Upper lobe of left lung (tissue), 6 donors: Measurements from ENCODE around the gene NEURL4. TPM values are rescaled to one million over a fixed set of nuclear protein-coding genes. Genes with fewer than 3 reads are reported as not detected.

Experiments used
- ATAC-seq, 2 donors: fragments of 200-7000 bp; cut with Tn5 transposase; one replicate each; pipeline ENCODE4 v1.9.1; 2022; ENCODE audit warnings: mild to moderate bottlenecking in 2 of 2, moderate library complexity in 2 of 2; ENCODE audit not compliant: low FRiP score in 2 of 2
- DNase-seq, 2 donors: peaks; one replicate each; pipeline ENCODE4 v3.0.0-alpha.2; 2019 to 2020
- H3K27ac ChIP-seq, 4 donors: fragments of 200-600 bp; sonication (generic); one replicate each; pipeline ENCODE4 v1.5.1; 2016 to 2019
- H3K27me3 ChIP-seq, 4 donors: fragments of 200-600 bp; sonication (generic); one replicate each; pipeline ENCODE4 v1.5.1; 2017 to 2019
- H3K36me3 ChIP-seq, 4 donors: fragments of 200-600 bp; sonication (generic); one replicate each; pipeline ENCODE4 v1.5.1; 2016 to 2019
- H3K4me1 ChIP-seq, 4 donors: fragments of 200-600 bp; sonication (generic); one replicate each; pipeline ENCODE4 v1.5.1; 2018 to 2019
- H3K4me3 ChIP-seq, 4 donors: fragments of 200-600 bp; sonication (generic); one replicate each; pipeline ENCODE4 v1.5.1; 2017 to 2019; ENCODE audit warnings: mild to moderate bottlenecking in 2 of 4, moderate library complexity in 1 of 4
- H3K9me3 ChIP-seq, 4 donors: fragments of 200-600 bp; sonication (generic); one replicate each; pipeline ENCODE4 v1.5.1; 2018 to 2019
- EP300 ChIP-seq, 4 donors: sonication (generic); formaldehyde crosslinking; IDR thresholded peaks; one replicate each; pipeline ENCODE4 v1.5.1; 2017; ENCODE audit warnings: antibody characterized with exemption in 4 of 4, control low read depth in 2 of 4
- POLR2A ChIP-seq, 4 donors: fragments of 450-650 bp; IDR thresholded peaks; one replicate each; pipeline ENCODE4 v1.5.1; 2016 to 2017; ENCODE audit warnings: antibody characterized with exemption in 4 of 4, mild to moderate bottlenecking in 2 of 4
- POLR2AphosphoS5 ChIP-seq, 2 donors: sonication (generic); formaldehyde crosslinking; IDR thresholded peaks; one replicate each; pipeline ENCODE4 v1.5.1; 2017; ENCODE audit warnings: antibody characterized with exemption in 2 of 2
- WGBS, 2 donors: methylation state at CpG; one replicate each; pipeline ENCODE4 v1.1.5; 2017 to 2018; 5-methylcytosine and 5-hydroxymethylcytosine counted together
- total RNA-seq, 6 donors: library from RNA; depleted of rRNA in 4 of 6; stranded (reverse); fragments of >200 nt in 4 of 6; gene quantifications; one replicate each; pipeline versions ENCODE4 v1.1.0 to v1.2.1, GENCODE V29; 2016 to 2021
- TF ChIP-seq, protein P1 (sequence below), 6 experiments: fragments of 450-650 bp in 4 of 6; fragments of 200-600 bp in 2 of 6; sonication (generic) in 2 of 6; IDR thresholded peaks; one replicate each; pipeline ENCODE4 v1.5.1; 2016 to 2019; ENCODE audit warnings: antibody characterized with exemption in 6 of 6
- donor health status: DM: no; HTN: no; CAD: no; lungs with moderate emphysema.
- donor health status: DM: no; HTN: yes; CAD: no; lungs with severe emphysema.

Gene NEURL4
- total RNA-seq, 6 donors from 2014 or later, result 14.2 to 77.5 (median 37.5) TPM

DNA sequence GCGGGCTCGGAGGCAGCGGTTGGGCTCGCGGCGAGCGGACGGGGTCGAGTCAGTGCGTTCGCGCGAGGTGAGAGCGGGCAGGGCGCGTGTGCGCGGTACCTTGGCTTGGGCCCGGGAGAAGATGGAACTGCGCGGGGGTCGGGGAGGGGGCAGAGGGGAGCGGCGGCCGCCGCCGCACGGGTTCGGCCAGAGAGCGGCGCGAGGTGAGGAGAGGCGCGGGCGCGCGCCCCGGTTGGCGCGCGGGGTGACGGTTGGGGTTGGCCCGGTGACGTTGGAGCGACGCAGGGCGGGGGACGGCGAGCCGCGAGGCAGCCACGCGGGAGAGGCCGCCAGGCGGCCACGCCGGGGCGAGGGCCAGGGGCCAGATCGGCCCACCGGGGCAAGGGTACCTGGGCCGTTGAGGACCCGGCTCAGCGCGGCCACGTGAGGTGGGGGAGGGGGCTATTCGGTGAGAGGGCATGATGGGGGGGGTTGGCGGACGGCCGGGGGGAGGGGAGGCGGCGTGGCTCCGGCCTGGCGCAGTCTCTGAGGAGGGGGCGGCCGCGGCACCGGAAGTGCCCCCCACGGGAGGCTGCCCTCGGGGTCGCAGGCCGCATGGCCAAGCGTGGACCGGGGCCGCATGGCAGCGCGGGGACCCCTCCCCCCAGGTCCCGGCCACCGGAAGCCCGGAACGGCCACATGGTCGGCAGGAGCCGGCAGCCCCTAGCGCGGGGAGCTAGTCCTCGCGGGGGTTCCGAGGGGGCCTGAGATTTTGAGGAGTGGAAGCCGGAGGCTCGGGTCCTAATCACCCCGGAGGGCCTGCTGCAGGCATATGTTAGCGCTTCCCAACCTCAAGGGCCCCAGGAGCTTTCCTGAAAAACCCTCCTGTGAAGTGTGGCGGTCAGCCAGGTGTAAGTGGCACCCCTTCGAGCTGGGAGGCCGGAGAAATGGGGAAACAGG is 21.2 kb downstream of the NEURL4 start:
- WGBS, 2 donors, result 0% methylated on average over 14 to 63 of the region's 104 CpGs
- H3K27ac ChIP-seq, result peak overlapping the region; percentile 97 to 100 (median 98)
- ATAC-seq, result peak in 1 of 2 donors; percentile 47

GRCh38 chr17:7306911-7307685 is 22.0 kb downstream of the NEURL4 start, which contains the start of gene EIF5A:
Gene EIF5A (plus strand): TSS chr17:7307628. CDS start chr17:7309636, 2,008 bp downstream.
- H3K27me3 ChIP-seq, result no peaks in the 10 kb centered on the region
- 0% methylated on average over 63 to 64 of the region's 64 CpGs for WGBS, 2 donors
- peak within 1 kb of the TSS; percentile 90 to 100 (median 99) for H3K4me3 ChIP-seq
- TF ChIP-seq POLR2AphosphoS5 (IDR thresholded peaks at IDR 0.05) (peak; percentile 83 to 88), POLR2A (IDR thresholded peaks at IDR 0.05) (peak in 3 of 4 donors; percentile 57 to 92 (median 85)), EP300 (IDR thresholded peaks at IDR 0.05) (no peak)
- TF ChIP-seq, protein P1, sequence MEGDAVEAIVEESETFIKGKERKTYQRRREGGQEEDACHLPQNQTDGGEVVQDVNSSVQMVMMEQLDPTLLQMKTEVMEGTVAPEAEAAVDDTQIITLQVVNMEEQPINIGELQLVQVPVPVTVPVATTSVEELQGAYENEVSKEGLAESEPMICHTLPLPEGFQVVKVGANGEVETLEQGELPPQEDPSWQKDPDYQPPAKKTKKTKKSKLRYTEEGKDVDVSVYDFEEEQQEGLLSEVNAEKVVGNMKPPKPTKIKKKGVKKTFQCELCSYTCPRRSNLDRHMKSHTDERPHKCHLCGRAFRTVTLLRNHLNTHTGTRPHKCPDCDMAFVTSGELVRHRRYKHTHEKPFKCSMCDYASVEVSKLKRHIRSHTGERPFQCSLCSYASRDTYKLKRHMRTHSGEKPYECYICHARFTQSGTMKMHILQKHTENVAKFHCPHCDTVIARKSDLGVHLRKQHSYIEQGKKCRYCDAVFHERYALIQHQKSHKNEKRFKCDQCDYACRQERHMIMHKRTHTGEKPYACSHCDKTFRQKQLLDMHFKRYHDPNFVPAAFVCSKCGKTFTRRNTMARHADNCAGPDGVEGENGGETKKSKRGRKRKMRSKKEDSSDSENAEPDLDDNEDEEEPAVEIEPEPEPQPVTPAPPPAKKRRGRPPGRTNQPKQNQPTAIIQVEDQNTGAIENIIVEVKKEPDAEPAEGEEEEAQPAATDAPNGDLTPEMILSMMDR (IDR thresholded peaks at IDR 0.05), result peak in 1 of 6 experiments; percentile 8
- H3K27ac ChIP-seq, result peak within 1 kb of the TSS; percentile 97 to 100 (median 98)
- DNase-seq, result peak; percentile 98
- peaks cover 9 to 26% (median 22%) of the 10 kb centered on the region in 4 donors for H3K36me3 ChIP-seq
- H3K4me1 ChIP-seq, result peaks cover 17 to 32% (median 20%) of the 10 kb centered on the region in 4 donors
- peak; percentile 94 to 97 for ATAC-seq
- no peaks in the 10 kb centered on the region for H3K9me3 ChIP-seq

More for the DNA sequence above, 21.2 kb downstream of the NEURL4 start:
- Histone ChIP-seq H3K27me3 (no peaks in the 10 kb centered on the region), H3K4me1 (peaks cover 19 to 38% (median 20%) of the 10 kb centered on the region in 4 donors), H3K9me3 (no peaks in the 10 kb centered on the region), H3K4me3 (peak overlapping the region; percentile 90 to 100 (median 99)), H3K36me3 (peaks cover 17 to 35% (median 30%) of the 10 kb centered on the region in 4 donors)
- DNase-seq, result peak; percentile 38 to 95
- TF ChIP-seq POLR2A (IDR thresholded peaks at IDR 0.05) (peak in 2 of 4 donors; percentile 64 to 92), POLR2AphosphoS5 (IDR thresholded peaks at IDR 0.05) (no peak)
- TF ChIP-seq, protein P1 (IDR thresholded peaks at IDR 0.05), result peak in 4 of 6 experiments; percentile 17 to 56 (median 36)

- TF ChIP-seq EP300 (IDR thresholded peaks at IDR 0.05) (no peak), POLR2AphosphoS5 (IDR thresholded peaks at IDR 0.05) (no peak), POLR2A (IDR thresholded peaks at IDR 0.05) (no peak)
- TF ChIP-seq, protein P1 (IDR thresholded peaks at IDR 0.05), result no peak
- Histone ChIP-seq H3K4me1 (peaks cover 4 to 18% (median 7%) of the 10 kb centered on the region in 4 donors), H3K9me3 (no peaks in the 10 kb centered on the region), H3K27ac (no peak overlapping the region), H3K4me3 (no peak overlapping the region), H3K36me3 (no peaks in the 10 kb centered on the region), H3K27me3 (no peaks in the 10 kb centered on the region)
- no peak for DNase-seq
- WGBS, 2 donors, result 94 to 97% methylated on average over 7 of the region's 7 CpGs
- no peak for ATAC-seq
Observed at GRCh38 chr17:7304179-7304578, 25.0 kb downstream of the NEURL4 start.

DNA sequence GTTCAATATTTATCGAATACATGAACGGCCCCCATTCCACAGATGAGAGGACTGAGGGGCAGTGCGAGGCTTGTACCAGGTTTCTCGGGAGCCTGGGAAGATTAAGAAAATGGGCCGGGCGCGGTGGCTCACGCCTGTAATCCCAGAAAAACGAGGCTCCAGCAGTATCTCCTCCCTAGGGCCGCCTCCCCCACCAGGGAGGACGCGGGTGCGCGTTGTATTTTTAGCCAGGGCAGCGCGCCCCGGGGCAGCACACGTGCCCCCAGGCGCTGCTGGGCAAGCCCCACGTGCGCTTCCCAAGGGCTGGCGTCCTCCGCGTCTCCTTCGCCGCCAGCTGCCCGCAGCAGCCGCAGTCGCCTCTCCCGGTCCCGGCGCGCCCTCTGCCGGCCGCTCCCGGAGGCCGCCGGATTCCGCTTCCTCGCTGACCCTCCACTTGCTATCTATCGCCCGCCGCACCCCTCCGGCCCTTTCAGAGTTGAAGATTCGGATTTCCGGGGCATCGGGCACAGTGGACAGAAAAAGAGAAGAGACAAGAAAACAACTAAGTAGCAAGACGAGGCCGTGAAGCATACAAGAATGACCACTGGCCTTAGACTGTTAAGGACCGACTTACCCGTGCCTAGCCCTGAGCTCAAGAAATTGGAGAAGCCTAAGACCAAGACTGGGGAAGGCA is 32.8 kb downstream of the NEURL4 start:
- Histone ChIP-seq H3K4me1 (peaks cover 24 to 34% (median 25%) of the 10 kb centered on the region in 4 donors), H3K36me3 (no peaks in the 10 kb centered on the region), H3K9me3 (no peaks in the 10 kb centered on the region), H3K27ac (peak overlapping the region in 1 of 4 donors; percentile 30), H3K27me3 (peaks cover 0 to 16% (median 15%) of the 10 kb centered on the region in 4 donors), H3K4me3 (peak overlapping the region in 2 of 4 donors; percentile 9 to 20)
- TF ChIP-seq EP300 (IDR thresholded peaks at IDR 0.05) (peak in 1 of 4 donors; percentile 57), POLR2A (IDR thresholded peaks at IDR 0.05) (no peak), POLR2AphosphoS5 (IDR thresholded peaks at IDR 0.05) (peak; percentile 29 to 40)
- TF ChIP-seq, protein P1 (IDR thresholded peaks at IDR 0.05), result peak; percentile 93 to 98 (median 96)
- peak; percentile 83 to 95 for ATAC-seq
- DNase-seq, result peak; percentile 83 to 98
- 4% methylated on average over 25 to 47 of the region's 51 CpGs for WGBS, 2 donors
